ACHN (cell line): ENCODE measurements around the gene IGSF9.
A peak's percentile ranks its signal among the peaks of the same experiment; 100 is the strongest.

Experiments used
- DNase-seq: peaks from one replicate; pipeline ENCODE4 v3.0.0-alpha.2; 2015
- in situ Hi-C: cut with HindIII; loops from 2 replicates; pipeline ENCODE4 v1.10.0; 2017; ENCODE audit warnings: low sequenced_read_pairs, low pct_ligation_motif_present, low pct_unique_long_range_greater_than_20kb

IGSF9 gene

GRCh38 chr1:159938211-159938852, 7.1 kb downstream of the IGSF9 start:
- in situ Hi-C loops, result loop anchor here (10.0 kb wide), 1 partner anchor 66 kb away; no protein-coding TSS in a partner anchor
- DNase-seq, result no peak

DNA sequence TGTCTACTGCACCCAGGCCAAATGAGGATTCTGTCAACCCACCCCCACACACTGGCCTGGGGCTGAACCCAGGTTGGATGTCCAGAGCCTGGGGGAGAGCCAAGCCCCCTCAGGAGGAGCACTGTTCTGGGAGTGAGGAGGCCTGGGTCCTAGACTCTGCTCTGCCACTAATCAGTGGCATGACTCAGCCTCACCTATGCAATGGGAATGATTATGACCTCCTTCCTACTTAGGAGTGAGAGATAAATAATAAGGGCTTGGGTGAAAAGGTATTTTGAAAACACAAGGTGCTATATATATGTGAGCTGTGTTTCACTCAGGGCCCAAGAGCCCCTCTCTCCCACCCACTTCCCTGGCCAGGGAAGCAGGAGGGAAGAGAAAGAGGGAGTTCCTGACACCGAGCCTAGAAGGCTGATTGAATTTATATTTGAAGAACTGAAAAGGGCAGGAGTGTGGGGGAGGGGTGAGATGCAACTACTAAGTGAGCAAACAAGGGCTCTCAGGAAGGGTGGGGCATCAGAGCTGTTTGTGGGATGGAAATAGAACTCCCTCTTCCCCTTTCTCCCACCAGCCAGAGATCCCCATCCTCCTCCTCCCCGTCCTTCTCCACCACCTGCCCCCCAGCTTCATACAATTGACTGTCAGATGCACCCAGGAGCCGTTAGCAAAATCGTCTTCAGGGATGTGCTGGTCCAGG, 8.2 kb downstream of the IGSF9 start:
- in situ Hi-C loops, result loop anchor here (10.0 kb wide), 1 partner anchor 68 kb away; no protein-coding TSS in a partner anchor
- no peak for DNase-seq

DNA sequence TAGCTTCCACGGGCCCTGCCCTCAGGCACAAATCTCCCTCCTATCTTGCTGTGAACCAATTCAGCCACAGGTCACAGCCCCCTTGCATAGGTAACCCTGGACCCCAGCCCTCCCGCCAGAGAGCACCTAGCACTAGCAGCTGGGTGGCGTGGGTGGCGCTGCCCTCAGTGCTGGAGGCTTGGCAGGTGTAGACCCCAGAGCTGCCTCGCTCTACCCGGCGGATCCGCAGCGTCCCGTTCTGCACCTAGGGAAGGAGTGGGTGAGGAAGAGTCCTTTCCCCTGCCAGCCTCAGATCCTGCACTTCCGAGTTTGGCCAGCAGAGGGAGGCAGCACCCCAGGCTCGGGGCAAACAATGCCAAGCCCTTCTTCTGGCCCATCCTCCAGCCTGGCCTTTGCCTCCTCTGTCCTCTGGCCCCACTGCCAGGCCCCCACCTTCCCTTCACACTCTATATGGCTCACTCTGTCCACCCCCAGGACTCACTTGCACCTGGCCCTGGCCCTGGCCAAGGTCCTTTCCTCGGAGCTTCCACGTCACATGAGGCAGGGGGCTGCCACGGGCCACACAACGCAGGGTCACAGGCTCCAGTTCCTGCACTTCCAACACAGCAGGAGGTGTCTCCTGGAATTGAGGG, 9.0 kb downstream of the IGSF9 start:
- in situ Hi-C loops, result loop anchor here (10.0 kb wide), 1 partner anchor 68 kb away; no protein-coding TSS in a partner anchor
- peak; percentile 71 for DNase-seq

- DNase-seq, result peak; percentile 24
- in situ Hi-C loops, result loop anchor here (10.0 kb wide), 1 partner anchor 69 kb away; no protein-coding TSS in a partner anchor
These were observed 9.6 kb downstream of the IGSF9 start for GRCh38 chr1:159935719-159936272.

DNA sequence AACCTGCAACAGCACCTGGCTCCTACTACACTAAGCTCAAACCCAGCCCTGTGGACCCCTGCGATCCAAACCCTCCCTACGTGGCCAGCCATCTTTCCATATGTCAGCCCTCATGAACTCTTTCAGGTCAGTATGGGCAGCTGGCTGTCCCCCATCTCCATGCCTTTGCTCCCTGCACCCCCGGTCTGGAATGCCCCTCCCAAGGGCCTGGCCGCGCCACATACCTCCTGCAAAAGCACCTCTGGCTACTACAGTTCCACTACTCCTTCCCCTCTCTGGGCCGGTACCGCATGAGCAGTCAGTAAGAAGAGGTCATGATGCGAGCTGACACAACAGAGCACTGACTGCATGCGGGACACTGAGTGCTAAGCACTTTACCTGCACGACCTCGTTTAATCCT, 10.1 kb downstream of the IGSF9 start:
- in situ Hi-C loops, result loop anchor here (10.0 kb wide), 1 partner anchor 69 kb away; no protein-coding TSS in a partner anchor
- DNase-seq, result no peak

- in situ Hi-C loops, result loop anchor here (10.0 kb wide), 1 partner anchor 70 kb away; no protein-coding TSS in a partner anchor
- DNase-seq, result no peak
These were observed 11.0 kb downstream of the IGSF9 start for GRCh38 chr1:159934136-159935039.

DNA sequence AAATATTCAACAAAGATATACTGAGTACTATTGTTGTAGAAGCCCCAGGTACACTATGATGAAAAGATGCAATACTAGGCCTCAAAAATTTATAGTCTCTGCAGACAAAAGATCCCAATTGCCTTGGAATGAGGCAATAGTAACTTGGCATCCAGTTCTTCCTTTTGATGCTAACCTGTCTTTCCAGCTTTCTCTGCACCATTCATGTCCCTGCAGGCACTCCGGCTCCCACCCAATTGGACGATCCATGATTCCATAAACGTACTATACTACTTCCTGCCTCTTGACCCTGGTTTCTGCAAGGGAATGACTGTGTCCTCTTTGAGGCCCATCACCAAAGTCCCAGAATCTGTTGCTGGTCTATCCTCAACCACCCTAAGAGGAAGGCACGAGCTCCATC, 12.1 kb downstream of the IGSF9 start:
- no peak for DNase-seq
- in situ Hi-C loops, result loop anchor here (10.0 kb wide), 1 partner anchor 71 kb away; no protein-coding TSS in a partner anchor

DNA sequence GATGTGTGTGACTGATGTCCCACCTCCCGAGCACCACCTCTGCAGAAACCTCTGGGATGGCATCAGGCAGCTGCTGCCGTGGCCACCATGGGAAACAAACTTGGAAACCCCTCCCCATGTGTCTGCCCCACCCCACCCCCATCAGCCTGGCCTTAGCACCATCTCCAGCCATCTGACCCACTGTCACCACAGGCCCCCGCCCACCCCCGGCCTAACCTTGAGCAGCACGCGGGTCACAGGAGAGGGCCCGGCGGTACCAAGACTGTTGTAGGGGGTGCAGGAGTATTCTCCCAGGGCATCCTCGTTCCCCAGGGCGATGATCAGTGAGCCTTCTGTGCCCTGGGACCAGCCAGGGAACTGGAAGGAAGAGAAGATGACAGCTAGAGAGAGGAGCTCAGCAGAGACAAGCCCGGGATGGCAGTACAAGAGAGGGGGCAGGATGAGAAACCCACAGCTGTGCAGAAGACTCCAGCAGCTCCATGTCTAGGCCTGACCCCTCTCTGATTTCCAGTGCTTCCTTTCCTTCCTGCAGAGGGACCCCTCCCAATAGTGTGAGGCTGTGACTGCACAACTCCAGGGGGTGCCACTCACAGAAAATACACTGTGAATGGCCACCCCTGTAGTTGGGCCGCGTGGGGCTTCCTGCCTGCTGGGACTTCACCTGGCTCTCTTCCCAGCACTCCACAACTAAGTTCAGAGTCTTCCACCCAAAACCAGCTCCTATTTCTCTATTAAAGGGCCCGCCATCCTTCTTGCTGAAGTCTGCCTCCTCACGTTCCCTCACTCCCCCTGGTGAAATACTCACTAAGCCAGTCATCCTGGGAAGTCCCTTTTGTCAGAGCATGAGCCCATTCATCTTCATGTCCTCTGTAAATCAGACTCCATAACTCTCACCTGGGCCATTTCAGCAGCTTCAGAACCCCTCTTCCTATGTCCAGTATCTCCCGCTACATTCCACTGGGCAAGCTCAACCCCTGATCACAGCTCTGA, 12.8 kb downstream of the IGSF9 start:
- no peak for DNase-seq
- in situ Hi-C loops, result loop anchor here (10.0 kb wide), 1 partner anchor 72 kb away; no protein-coding TSS in a partner anchor

- in situ Hi-C loops, result loop anchor here (10.0 kb wide), 1 partner anchor 73 kb away; no protein-coding TSS in a partner anchor
- DNase-seq, result no peak
These were observed 13.6 kb downstream of the IGSF9 start for GRCh38 chr1:159931795-159932173.

DNA sequence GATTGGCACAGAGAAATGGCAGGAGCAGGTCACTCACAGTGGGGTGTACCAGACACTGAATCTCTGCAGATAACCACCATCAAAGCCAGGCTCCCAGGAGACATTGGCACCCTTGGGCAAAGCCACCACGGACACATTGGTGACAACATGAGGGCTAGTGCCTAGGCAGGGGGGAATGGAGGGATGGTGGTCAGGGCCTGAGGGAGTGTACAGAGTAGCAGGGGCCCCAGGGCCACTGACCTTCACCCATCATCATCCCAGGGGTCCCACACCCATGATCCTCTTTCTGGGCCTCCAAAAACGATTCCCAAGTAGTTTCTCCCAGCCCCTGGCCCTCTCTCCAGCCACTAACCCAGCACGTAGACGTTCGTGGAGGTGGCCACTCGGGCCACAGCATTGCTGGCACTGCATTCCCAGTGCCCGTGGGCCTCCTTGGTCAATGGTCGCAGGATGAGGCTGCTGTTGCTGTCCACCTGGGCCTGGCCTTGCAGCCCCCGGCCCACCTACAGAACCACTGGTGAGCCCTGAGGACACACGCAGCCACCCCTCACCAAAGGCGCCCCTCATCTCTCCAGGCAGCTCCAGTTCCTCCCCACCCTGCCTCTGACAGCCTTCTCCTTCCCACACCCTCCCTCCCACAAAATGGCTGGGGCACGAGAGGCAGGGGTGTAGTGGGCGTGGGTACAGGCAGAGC, 14.2 kb downstream of the IGSF9 start:
- in situ Hi-C loops, result loop anchor here (10.0 kb wide), 1 partner anchor 74 kb away; no protein-coding TSS in a partner anchor

GRCh38 chr1:159930634-159931033, 14.8 kb downstream of the IGSF9 start:
- no peak for DNase-seq
- in situ Hi-C loops, result loop anchor here (10.0 kb wide), 1 partner anchor 74 kb away; no protein-coding TSS in a partner anchor

More for the DNA sequence above, 14.2 kb downstream of the IGSF9 start:
- DNase-seq, result no peak

- DNase-seq, result no peak
- in situ Hi-C loops, result loop anchor here (10.0 kb wide), 1 partner anchor 75 kb away; no protein-coding TSS in a partner anchor
These were observed 15.2 kb downstream of the IGSF9 start for GRCh38 chr1:159930216-159930615.

DNA sequence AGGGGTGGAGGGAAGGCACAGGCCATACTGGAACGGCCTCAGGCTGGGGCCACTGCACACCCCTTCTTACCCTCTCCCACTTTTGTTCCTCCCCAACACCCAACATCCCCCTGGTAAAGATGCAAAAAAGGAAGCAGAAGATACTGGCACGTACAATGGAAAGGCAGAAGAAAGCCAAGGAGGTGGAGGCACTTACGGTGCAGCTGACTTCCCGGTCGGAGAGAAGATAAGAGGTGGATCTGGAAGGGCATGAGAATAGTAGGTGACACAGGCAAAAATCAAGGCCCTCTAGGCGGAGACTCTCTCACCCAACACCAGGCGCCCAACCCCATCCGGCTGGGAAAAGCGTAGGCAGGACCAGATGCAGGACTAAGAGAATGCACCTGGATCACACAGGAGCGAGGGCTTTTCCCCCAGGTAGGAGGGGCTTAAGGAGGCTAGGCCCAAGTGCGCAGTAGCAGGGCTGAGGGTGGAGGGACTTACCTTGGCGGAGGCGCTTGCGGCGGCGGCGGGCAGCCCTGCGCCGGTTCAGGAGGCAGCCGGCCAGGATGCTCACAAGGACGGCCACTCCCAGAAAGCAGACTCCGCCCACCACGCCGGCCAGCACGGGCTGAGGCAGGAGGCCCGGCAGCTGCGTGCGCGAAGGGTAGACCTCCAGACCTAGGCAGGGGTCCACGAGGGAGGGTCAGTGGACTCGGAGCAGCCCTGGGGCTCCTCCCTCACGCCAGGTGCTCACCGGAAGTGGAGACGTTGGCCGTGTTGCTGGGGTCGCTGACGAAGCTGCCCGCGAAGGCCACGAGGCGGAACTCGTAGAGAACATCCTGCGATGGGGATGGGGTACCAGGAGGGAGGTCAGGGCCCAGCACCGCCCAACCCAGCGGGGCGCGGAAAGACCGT, 16.0 kb downstream of the IGSF9 start:
- DNase-seq, result no peak
- in situ Hi-C loops, result loop anchor here (10.0 kb wide), 1 partner anchor 75 kb away; no protein-coding TSS in a partner anchor

DNA sequence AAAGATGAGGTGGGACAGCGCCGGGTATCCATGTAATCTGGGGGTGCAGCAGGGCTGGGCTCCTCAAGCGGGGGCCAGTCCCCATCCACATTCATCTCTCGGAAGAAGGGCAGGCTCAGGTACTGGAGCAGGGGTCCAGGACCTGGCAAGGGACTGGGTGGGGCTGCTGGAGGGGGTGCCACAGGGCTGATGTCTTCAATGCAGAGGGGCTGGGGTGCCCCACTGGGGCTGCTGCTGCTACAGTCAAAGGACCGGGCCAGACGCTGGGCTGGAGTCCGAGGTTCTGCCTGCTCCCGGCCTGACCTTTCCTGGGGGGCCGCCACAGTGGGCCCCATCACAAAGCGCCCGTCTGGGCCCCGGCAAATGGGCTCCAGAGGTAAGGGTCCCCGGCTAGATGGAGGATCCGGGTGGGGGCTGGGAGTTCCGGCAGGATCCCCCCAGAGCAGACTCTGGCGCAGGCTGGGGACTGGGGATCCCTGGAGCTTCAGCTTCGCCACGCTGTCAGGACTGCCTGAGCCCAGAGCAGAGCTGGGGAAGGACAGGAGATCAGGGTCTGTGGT, 16.8 kb downstream of the IGSF9 start:
- no peak for DNase-seq
- in situ Hi-C loops, result no loop called here

DNA sequence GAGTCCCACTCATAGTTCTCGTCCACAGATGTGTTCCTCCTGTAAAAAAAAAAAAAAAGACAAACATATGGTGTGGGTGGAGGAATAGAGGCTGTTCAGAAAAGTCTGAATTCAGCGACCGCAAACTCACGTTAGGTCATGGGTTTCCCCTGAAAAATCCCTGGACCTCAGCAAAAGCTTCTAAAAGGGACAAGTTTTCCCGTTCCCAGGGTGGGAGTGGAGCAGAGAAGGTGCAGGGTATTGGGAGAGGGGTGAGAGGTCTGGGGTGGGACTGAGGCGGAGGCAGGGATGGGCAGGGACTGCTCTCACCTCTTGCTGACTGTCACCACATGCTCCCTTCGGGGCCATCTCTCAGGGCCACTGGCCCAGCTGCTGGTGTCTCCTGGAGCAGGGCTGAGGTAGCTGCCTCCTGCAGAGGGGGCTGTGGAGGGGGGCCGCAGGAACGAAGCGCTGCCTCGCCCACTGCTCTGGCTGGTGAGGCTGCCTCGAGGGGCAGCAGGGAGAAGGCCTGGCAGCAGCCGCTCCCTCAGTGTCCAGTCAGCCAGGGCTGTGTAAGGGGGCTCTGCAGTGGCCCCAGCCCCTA, 17.5 kb downstream of the IGSF9 start:
- in situ Hi-C loops, result no loop called here
- no peak for DNase-seq
